ENCODE data around the gene PPIP5K2. TPM values are rescaled to one million over a fixed set of nuclear protein-coding genes. Genes with fewer than 3 reads are reported as not detected.
"Not testable (repeated sequence)": the region's sequence is repeated elsewhere in the genome, so short reads cannot be mapped to it uniquely, and the experiment has no call there.

Gene PPIP5K2
- 10 to 100 TPM; 17.0 to 51.2 (median 31.7) TPM for total RNA-seq

DNA sequence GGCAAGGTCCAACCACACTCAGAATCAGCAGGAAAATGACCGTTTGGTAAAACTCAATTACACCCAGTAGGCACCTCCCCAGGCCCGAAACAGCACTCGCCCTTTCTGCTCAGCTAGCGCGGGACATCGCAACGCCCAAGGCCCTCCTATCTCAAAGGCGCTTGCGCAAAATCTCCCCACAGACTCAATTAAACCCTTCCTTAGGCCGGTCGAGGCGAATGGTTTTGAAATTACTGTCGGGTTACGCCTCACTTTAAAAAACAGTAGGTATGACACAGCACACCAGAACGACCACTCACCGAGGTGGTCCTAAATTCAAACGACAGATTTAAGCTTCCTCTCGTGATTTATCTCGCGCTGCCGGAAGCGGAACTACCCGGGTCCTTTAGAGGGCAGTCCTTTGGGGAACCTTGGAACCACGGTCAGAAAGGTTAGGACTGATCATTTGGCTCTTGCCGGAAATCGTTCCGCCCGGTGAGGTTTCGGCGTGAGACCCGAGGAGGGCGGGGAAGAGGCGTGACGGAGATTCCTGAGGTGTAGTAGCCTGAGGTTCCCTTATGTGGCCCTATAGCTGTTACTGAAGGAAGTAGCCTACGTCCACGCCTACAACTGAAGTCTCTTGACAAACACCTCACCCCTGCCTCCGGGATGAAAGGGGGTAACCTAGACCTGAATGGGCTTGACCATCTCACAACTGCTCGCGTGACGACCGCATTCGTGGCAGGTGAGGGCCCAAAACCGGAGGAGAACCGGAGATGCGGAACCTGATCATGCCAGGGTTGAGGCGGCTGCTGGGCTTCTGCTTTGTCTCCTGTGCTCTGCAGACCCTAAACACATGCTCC, at the start of gene PPIP5K2, which contains the start of gene GIN1:
TSS of gene PPIP5K2 (plus strand) at position 537 of the 842 bp plus-strand sequence. CDS start 9,289 bp downstream, outside the sequence.
TSS of gene GIN1 (minus strand) at position 374 of the 842 bp plus-strand sequence. CDS start 11,431 bp downstream, outside the sequence.
- H3K36me3 ChIP-seq = no peaks in the 10 kb centered on the region
- TF ChIP-seq, protein P1, sequence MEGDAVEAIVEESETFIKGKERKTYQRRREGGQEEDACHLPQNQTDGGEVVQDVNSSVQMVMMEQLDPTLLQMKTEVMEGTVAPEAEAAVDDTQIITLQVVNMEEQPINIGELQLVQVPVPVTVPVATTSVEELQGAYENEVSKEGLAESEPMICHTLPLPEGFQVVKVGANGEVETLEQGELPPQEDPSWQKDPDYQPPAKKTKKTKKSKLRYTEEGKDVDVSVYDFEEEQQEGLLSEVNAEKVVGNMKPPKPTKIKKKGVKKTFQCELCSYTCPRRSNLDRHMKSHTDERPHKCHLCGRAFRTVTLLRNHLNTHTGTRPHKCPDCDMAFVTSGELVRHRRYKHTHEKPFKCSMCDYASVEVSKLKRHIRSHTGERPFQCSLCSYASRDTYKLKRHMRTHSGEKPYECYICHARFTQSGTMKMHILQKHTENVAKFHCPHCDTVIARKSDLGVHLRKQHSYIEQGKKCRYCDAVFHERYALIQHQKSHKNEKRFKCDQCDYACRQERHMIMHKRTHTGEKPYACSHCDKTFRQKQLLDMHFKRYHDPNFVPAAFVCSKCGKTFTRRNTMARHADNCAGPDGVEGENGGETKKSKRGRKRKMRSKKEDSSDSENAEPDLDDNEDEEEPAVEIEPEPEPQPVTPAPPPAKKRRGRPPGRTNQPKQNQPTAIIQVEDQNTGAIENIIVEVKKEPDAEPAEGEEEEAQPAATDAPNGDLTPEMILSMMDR (IDR thresholded peaks at IDR 0.05) = peak in 2 of 6 experiments; percentile 9 to 22
- peak; percentile 71 to 84 for TF ChIP-seq POLR2A (IDR thresholded peaks at IDR 0.05)

DNA sequence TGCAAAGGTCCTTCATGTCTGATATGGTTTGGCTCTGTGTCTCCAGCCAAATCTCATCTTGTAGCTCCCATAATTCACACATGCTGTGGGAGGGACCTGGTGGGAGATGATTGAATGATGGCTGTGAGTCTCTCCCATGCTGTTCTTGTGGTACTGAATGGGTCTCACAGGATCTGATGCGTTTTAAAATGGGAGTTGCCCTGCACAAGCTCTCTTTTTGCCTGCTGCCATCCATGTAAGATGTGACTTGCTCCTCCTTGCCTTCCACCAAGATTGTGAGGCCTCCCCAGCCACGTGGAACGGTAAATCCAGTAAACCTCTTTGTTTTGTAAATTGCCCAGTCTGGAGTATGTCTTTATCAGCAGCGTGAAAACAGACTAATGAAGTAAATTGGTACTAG, 46.6 kb upstream of the PPIP5K2 start:
- H3K36me3 ChIP-seq = not testable (repeated sequence)
- H3K9me3 ChIP-seq = peaks cover 0 to 24% (median 3%) of the 10 kb centered on the region in 4 donors

More for the DNA sequence above, at the start of gene PPIP5K2, which contains the start of gene GIN1:
- H3K27ac ChIP-seq = peak within 1 kb of the TSS; percentile 84 to 97 (median 92)
- no peaks in the 10 kb centered on the region for H3K27me3 ChIP-seq
- peak; percentile 94 to 98 (median 96) for DNase-seq
- peaks cover 0 to 25% (median 0%) of the 10 kb centered on the region in 4 donors for H3K4me1 ChIP-seq
- H3K9me3 ChIP-seq = no peaks in the 10 kb centered on the region
- H3K4me3 ChIP-seq = peak within 1 kb of the TSS; percentile 64 to 84 (median 74)

DNA sequence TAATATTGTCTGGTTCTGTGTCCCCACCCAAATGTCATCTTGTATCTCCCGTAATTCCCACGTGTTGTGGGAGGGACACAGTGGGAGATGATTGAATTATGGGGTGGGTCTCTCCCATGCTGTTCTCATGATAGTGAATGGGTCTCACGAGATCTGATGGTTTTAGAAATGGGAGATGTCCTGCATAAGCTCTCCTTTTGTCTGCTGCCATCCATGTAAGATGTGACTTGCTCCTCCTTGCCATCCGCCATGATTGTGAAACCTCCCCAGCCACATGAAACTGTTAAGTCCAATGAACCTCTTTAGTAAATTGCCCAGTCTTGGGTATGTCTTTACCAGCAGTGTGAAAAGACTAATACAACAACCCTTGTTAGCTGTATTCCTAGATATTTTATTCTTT, 44.7 kb upstream of the PPIP5K2 start:
- no peak overlapping the region for H3K27ac ChIP-seq
- no peak for TF ChIP-seq POLR2A (IDR thresholded peaks at IDR 0.05)
- TF ChIP-seq, protein P1 (IDR thresholded peaks at IDR 0.05) = no peak
- H3K36me3 ChIP-seq = no peaks in the 10 kb centered on the region
- no peaks in the 10 kb centered on the region for H3K27me3 ChIP-seq
- no peaks in the 10 kb centered on the region for H3K4me1 ChIP-seq
- H3K9me3 ChIP-seq = peaks cover 0 to 37% (median 9%) of the 10 kb centered on the region in 4 donors
- DNase-seq = no peak
- no peak overlapping the region for H3K4me3 ChIP-seq

More for the DNA sequence above, 46.6 kb upstream of the PPIP5K2 start:
- H3K27ac ChIP-seq, H3K4me3 ChIP-seq, H3K4me1 ChIP-seq, H3K27me3 ChIP-seq, DNase-seq: not testable (repeated sequence)

DNA sequence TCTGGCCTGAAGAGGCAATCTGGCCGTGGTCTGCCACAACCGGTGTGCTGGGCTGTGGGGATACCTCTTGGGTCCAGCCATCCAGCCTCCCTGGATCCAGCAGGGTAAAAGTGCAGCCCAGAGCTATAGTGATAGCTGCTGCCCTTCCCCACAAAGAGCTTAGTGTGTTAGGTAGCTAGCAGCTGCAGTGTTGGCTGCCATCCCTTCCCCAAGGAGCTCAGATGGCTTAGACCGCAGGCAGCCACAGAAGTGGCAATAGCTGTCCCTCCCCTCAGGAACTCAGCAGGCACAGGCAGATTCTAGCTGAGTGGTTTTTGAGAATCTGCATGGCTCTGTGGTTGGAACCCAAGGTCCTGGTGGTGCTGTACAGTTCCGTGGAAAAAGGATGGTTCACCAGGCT, 40.3 kb upstream of the PPIP5K2 start:
- H3K27me3 ChIP-seq = no peaks in the 10 kb centered on the region
- H3K4me1 ChIP-seq = no peaks in the 10 kb centered on the region
- TF ChIP-seq POLR2A (IDR thresholded peaks at IDR 0.05) = no peak
- TF ChIP-seq, protein P1 (IDR thresholded peaks at IDR 0.05) = no peak
- DNase-seq = no peak
- H3K9me3 ChIP-seq = peaks cover 0 to 49% (median 8%) of the 10 kb centered on the region in 4 donors
- H3K36me3 ChIP-seq = peaks cover 0 to 5% (median 0%) of the 10 kb centered on the region in 3 donors
- no peak overlapping the region for H3K27ac ChIP-seq
- no peak overlapping the region for H3K4me3 ChIP-seq

DNA sequence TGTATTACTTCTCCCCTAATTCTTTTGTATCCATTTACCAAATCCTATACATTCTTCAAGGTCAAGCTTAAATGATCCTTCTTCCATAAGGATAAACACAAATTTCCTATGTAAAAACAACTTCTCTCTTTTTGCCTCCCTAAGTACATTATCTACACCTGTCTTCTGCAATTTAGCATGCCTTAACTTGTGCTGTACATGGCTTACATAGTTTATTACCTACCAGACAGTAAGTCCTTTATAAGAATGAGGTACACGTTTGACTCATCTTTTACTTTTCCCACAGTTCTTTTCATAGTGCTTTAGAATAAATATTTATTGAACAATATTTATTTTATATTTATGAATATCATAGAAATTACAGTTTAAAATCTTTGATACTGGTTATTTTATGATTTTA, 33.6 kb upstream of the PPIP5K2 start:
- H3K36me3 ChIP-seq = peaks cover 0 to 35% (median 0%) of the 10 kb centered on the region in 3 donors
- H3K4me3 ChIP-seq = no peak overlapping the region
- H3K27me3 ChIP-seq = no peaks in the 10 kb centered on the region
- no peaks in the 10 kb centered on the region for H3K4me1 ChIP-seq
- no peak overlapping the region for H3K27ac ChIP-seq
- DNase-seq = no peak
- no peak for TF ChIP-seq POLR2A (IDR thresholded peaks at IDR 0.05)
- TF ChIP-seq, protein P1 (IDR thresholded peaks at IDR 0.05) = no peak
- H3K9me3 ChIP-seq = peaks cover 0 to 20% (median 2%) of the 10 kb centered on the region in 4 donors

DNA sequence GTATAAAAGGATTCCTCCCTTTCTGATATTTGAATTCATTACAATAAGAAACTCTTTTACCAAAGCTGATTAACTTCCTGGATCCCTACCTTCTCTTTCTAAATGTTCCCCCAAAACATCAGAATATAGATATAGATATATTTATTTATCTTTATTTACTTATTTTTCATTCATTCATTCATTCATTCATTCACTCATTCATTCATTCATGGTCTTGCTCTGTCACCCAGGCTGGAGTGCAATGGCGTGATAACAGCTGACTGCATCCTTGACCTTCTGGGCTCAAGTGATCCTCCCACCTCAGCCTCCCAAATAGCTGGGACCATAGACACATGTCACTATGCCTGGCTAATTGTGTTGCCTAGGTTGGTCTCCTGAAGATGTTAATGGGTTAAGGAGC, 30.8 kb upstream of the PPIP5K2 start:
- Histone ChIP-seq H3K36me3 (peaks cover 0 to 47% (median 0%) of the 10 kb centered on the region in 3 donors), H3K27ac (no peak overlapping the region), H3K27me3 (no peaks in the 10 kb centered on the region), H3K9me3 (peaks cover 0 to 5% (median 2%) of the 10 kb centered on the region in 4 donors), H3K4me3 (no peak overlapping the region), H3K4me1 (no peaks in the 10 kb centered on the region)
- no peak for DNase-seq
- no peak for TF ChIP-seq POLR2A (IDR thresholded peaks at IDR 0.05)
- TF ChIP-seq, protein P1 (IDR thresholded peaks at IDR 0.05) = no peak
